Measurements from ENCODE around the gene POLR2A.

POLR2A gene

DNA sequence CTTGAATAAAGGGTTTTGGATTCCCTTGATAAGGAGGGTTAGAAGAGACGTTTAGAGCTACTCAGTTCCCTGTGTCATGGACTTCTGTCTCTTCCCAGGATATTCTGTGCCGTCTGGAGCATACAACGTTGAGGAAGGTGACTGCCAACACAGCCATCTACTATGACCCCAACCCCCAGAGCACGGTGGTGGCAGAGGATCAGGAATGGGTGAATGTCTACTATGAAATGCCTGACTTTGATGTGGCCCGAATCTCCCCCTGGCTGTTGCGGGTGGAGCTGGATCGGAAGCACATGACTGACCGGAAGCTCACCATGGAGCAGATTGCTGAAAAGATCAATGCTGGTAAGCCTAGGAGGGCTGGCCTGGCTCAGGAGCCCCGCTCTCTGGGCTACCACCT, 24.7 kb downstream of the POLR2A start:
- TF ChIP-seq, protein P1, sequence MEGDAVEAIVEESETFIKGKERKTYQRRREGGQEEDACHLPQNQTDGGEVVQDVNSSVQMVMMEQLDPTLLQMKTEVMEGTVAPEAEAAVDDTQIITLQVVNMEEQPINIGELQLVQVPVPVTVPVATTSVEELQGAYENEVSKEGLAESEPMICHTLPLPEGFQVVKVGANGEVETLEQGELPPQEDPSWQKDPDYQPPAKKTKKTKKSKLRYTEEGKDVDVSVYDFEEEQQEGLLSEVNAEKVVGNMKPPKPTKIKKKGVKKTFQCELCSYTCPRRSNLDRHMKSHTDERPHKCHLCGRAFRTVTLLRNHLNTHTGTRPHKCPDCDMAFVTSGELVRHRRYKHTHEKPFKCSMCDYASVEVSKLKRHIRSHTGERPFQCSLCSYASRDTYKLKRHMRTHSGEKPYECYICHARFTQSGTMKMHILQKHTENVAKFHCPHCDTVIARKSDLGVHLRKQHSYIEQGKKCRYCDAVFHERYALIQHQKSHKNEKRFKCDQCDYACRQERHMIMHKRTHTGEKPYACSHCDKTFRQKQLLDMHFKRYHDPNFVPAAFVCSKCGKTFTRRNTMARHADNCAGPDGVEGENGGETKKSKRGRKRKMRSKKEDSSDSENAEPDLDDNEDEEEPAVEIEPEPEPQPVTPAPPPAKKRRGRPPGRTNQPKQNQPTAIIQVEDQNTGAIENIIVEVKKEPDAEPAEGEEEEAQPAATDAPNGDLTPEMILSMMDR (IDR thresholded peaks at IDR 0.05; ENCODE audit: borderline replicate concordance, extremely low read depth, low read length, poor library complexity, severe bottlenecking): no peak
- TF ChIP-seq EZH2 (IDR thresholded peaks at IDR 0.05; ENCODE audit: borderline replicate concordance, low read depth, low read length, severe bottlenecking): no peak
- no peaks in the 10 kb centered on the region for H3K9me3 ChIP-seq (ENCODE audit: insufficient read depth, low read length, severe bottlenecking)
- no peak overlapping the region for H3K9ac ChIP-seq (ENCODE audit: low read depth, low read length)
- no peak overlapping the region for H2AFZ ChIP-seq (ENCODE audit: low read depth, low read length)
- H3K27me3 ChIP-seq (ENCODE audit: insufficient read depth, low read length, poor library complexity): no peaks in the 10 kb centered on the region
- H4K20me1 ChIP-seq (ENCODE audit: insufficient read depth, low read length): peaks cover 14% of the 10 kb centered on the region; the same call in 1 of the 2 replicates
- H3K36me3 ChIP-seq (ENCODE audit: insufficient read depth, low read length): peaks cover 96% of the 10 kb centered on the region
- DNase-seq (no peak), ATAC-seq (ENCODE audit: insufficient read depth, low read depth) (no peak)
- no peak overlapping the region for H3K4me2 ChIP-seq (ENCODE audit: insufficient read depth, low read length)
- H3K27ac ChIP-seq (ENCODE audit: low read length): no peak overlapping the region
- H3K4me1 ChIP-seq (ENCODE audit: insufficient read depth, low read length): no peaks in the 10 kb centered on the region
- no peaks in the 10 kb centered on the region for H3K79me2 ChIP-seq (ENCODE audit: insufficient read depth, low read length)
- H3K4me3 ChIP-seq (ENCODE audit: low read depth in 1 of 2, low read length in 2 of 2): no peak overlapping the region

DNA sequence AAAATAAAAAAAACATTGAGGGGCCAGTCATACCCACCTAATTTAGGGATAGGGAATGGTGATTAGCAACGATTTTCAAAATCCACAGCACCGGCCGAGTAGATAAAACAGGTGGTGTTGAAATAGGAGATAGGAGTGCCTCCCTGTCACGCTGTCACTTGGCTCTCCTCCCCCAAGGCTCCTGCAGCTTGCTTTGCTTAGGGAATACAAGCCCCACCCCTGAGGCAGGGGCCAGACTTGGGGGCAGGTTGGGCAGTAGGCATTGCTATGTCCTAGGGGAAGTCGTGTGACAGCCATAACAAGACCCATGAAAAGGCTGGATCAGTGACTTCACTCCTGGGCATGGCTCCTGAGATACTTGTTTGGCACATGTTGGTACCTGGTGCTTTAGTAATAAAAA, 25.8 kb downstream of the POLR2A start:
- Histone ChIP-seq H3K36me3 (ENCODE audit: insufficient read depth, low read length) (peaks cover 94% of the 10 kb centered on the region), H3K79me2 (ENCODE audit: insufficient read depth, low read length) (no peaks in the 10 kb centered on the region), H4K20me1 (ENCODE audit: insufficient read depth, low read length) (peaks cover 14% of the 10 kb centered on the region; the same call in 1 of the 2 replicates), H3K9ac (ENCODE audit: low read depth, low read length) (no peak overlapping the region), H2AFZ (ENCODE audit: low read depth, low read length) (no peak overlapping the region), H3K4me2 (ENCODE audit: insufficient read depth, low read length) (no peak overlapping the region), H3K4me3 (ENCODE audit: low read depth in 1 of 2, low read length in 2 of 2) (no peak overlapping the region), H3K27ac (ENCODE audit: low read length) (no peak overlapping the region), H3K4me1 (ENCODE audit: insufficient read depth, low read length) (no peaks in the 10 kb centered on the region), H3K27me3 (ENCODE audit: insufficient read depth, low read length, poor library complexity) (no peaks in the 10 kb centered on the region), H3K9me3 (ENCODE audit: insufficient read depth, low read length, severe bottlenecking) (no peaks in the 10 kb centered on the region)
- DNase-seq (no peak), ATAC-seq (ENCODE audit: insufficient read depth, low read depth) (no peak)
- TF ChIP-seq EZH2 (IDR thresholded peaks at IDR 0.05; ENCODE audit: borderline replicate concordance, low read depth, low read length, severe bottlenecking): no peak
- TF ChIP-seq, protein P1 (IDR thresholded peaks at IDR 0.05; ENCODE audit: borderline replicate concordance, extremely low read depth, low read length, poor library complexity, severe bottlenecking): no peak

DNA sequence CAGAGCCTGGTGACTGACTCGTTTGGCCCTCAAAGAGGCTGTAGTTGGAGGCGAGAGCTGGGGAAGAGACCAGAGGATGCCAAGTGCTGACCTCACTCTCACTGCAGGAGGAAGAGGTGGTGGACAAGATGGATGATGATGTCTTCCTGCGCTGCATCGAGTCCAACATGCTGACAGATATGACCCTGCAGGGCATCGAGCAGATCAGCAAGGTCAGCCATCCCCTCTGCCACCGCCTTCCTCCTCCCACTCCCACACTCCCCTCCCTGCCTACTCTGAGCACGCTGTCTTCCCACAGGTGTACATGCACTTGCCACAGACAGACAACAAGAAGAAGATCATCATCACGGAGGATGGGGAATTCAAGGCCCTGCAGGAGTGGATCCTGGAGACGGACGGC, 26.9 kb downstream of the POLR2A start:
- Histone ChIP-seq H3K4me1 (ENCODE audit: insufficient read depth, low read length) (no peaks in the 10 kb centered on the region), H3K27ac (ENCODE audit: low read length) (no peak overlapping the region), H3K4me3 (ENCODE audit: low read depth in 1 of 2, low read length in 2 of 2) (no peak overlapping the region), H3K36me3 (ENCODE audit: insufficient read depth, low read length) (peaks cover 86% of the 10 kb centered on the region), H3K79me2 (ENCODE audit: insufficient read depth, low read length) (no peaks in the 10 kb centered on the region), H3K9me3 (ENCODE audit: insufficient read depth, low read length, severe bottlenecking) (no peaks in the 10 kb centered on the region), H3K4me2 (ENCODE audit: insufficient read depth, low read length) (no peak overlapping the region), H2AFZ (ENCODE audit: low read depth, low read length) (no peak overlapping the region), H3K27me3 (ENCODE audit: insufficient read depth, low read length, poor library complexity) (no peaks in the 10 kb centered on the region), H3K9ac (ENCODE audit: low read depth, low read length) (no peak overlapping the region), H4K20me1 (ENCODE audit: insufficient read depth, low read length) (peaks cover 14% of the 10 kb centered on the region; the same call in 1 of the 2 replicates)
- TF ChIP-seq, protein P1 (IDR thresholded peaks at IDR 0.05; ENCODE audit: borderline replicate concordance, extremely low read depth, low read length, poor library complexity, severe bottlenecking): no peak
- TF ChIP-seq EZH2 (IDR thresholded peaks at IDR 0.05; ENCODE audit: borderline replicate concordance, low read depth, low read length, severe bottlenecking): no peak
- no peak for ATAC-seq (ENCODE audit: insufficient read depth, low read depth)
- no peak for DNase-seq

DNA sequence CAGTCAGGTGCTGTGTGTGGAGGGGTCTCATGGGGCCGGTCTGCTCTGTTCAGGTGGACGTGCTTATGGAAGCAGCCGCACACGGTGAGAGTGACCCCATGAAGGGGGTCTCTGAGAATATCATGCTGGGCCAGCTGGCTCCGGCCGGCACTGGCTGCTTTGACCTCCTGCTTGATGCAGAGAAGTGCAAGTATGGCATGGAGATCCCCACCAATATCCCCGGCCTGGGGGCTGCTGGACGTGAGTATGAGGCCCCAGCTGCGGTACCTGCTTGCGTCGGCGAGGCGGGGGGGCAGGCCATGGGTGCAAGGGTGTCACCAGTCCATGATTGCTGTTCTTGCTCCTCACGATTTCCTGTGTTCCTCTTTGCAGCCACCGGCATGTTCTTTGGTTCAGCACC, 27.9 kb downstream of the POLR2A start:
- Histone ChIP-seq H3K9me3 (ENCODE audit: insufficient read depth, low read length, severe bottlenecking) (no peaks in the 10 kb centered on the region), H3K27me3 (ENCODE audit: insufficient read depth, low read length, poor library complexity) (no peaks in the 10 kb centered on the region), H3K36me3 (ENCODE audit: insufficient read depth, low read length) (peaks cover 76% of the 10 kb centered on the region), H3K9ac (ENCODE audit: low read depth, low read length) (no peak overlapping the region), H4K20me1 (ENCODE audit: insufficient read depth, low read length) (peaks cover 11% of the 10 kb centered on the region; the same call in 1 of the 2 replicates), H3K4me1 (ENCODE audit: insufficient read depth, low read length) (no peaks in the 10 kb centered on the region), H3K79me2 (ENCODE audit: insufficient read depth, low read length) (no peaks in the 10 kb centered on the region), H3K27ac (ENCODE audit: low read length) (no peak overlapping the region), H3K4me3 (ENCODE audit: low read depth in 1 of 2, low read length in 2 of 2) (no peak overlapping the region), H3K4me2 (ENCODE audit: insufficient read depth, low read length) (no peak overlapping the region), H2AFZ (ENCODE audit: low read depth, low read length) (no peak overlapping the region)
- no peak for TF ChIP-seq EZH2 (IDR thresholded peaks at IDR 0.05; ENCODE audit: borderline replicate concordance, low read depth, low read length, severe bottlenecking)
- TF ChIP-seq, protein P1 (IDR thresholded peaks at IDR 0.05; ENCODE audit: borderline replicate concordance, extremely low read depth, low read length, poor library complexity, severe bottlenecking): no peak
- no peak for ATAC-seq (ENCODE audit: insufficient read depth, low read depth)
- DNase-seq: no peak
